GM23338 (cell line): ENCODE measurements around the gene MYO1C.

Experiments used
- CTCF ChIP-seq, 2 experiments: fragments of 200-600 bp in 1 of 2; sonication (generic) in 1 of 2; conservative IDR thresholded peaks; 2 replicates each; pipeline versions ENCODE4 v1.5.1 to v1.6.1; 2016 to 2017; ENCODE audit warnings: antibody characterized with exemption in 2 of 2, low read depth in 2 of 2, mild to moderate bottlenecking in 2 of 2, moderate library complexity in 1 of 2
- EZH2 ChIP-seq: fragments of 200-600 bp; sonication (generic); IDR thresholded peaks from one replicate; pipeline ENCODE4 v1.8.0; 2017; ENCODE audit warnings: antibody characterized with exemption, mild to moderate bottlenecking, low read depth; ENCODE audit not compliant: unreplicated experiment
- POLR2AphosphoS5 ChIP-seq: IDR thresholded peaks from 2 replicates; pipeline ENCODE4 v1.6.1; 2016; ENCODE audit warnings: antibody characterized with exemption, low read depth
- REST ChIP-seq: IDR thresholded peaks from one replicate; pipeline ENCODE4 v1.6.1; 2018; ENCODE audit warnings: antibody characterized with exemption; ENCODE audit not compliant: unreplicated experiment
- ZNF331 ChIP-seq: fragments of 250-450 bp; sonication (Bioruptor Pico); IDR thresholded peaks from 2 replicates; pipeline ENCODE4 v1.5.0; 2020; ENCODE audit warnings: low read depth, mild to moderate bottlenecking, moderate library complexity

GRCh38 chr17:1467258-1467657 lies 25.2 kb downstream of the MYO1C start:
- TF ChIP-seq CTCF (conservative IDR thresholded peaks at IDR 0.05; ENCODE audit: low read depth in 2 of 2): no peak
- TF ChIP-seq ZNF331: no peak
- TF ChIP-seq REST: no peak
- TF ChIP-seq POLR2AphosphoS5: no peak
- no peak for TF ChIP-seq EZH2
